WTC11 (cell line): ENCODE data around the gene GALK2.

ENCODE experiments used
- ATF2 ChIP-seq: sonication (generic); formaldehyde crosslinking; IDR thresholded peaks from 2 replicates; pipeline ENCODE4 v1.8.1; 2022; ENCODE audit warnings: low read depth, missing genetic modification reagents, borderline replicate concordance
- CREB1 ChIP-seq: sonication (generic); formaldehyde crosslinking; IDR thresholded peaks from 2 replicates; pipeline ENCODE4 v1.8.0; 2023; ENCODE audit warnings: mild to moderate bottlenecking, missing genetic modification reagents
- CTCF ChIP-seq: fragments of 200-600 bp; IDR thresholded peaks from 2 replicates; pipeline ENCODE4 v1.8.0; 2022; ENCODE audit warnings: antibody characterized with exemption
- E2F1 ChIP-seq: sonication (generic); formaldehyde crosslinking; IDR thresholded peaks from 2 replicates; pipeline ENCODE4 v1.8.0; 2022; ENCODE audit warnings: mild to moderate bottlenecking, missing genetic modification reagents
- E2F5 ChIP-seq: sonication (generic); formaldehyde crosslinking; IDR thresholded peaks from 2 replicates; pipeline ENCODE4 v1.8.1; 2022; ENCODE audit warnings: mild to moderate bottlenecking, moderate library complexity, missing genetic modification reagents
- ETV6 ChIP-seq: sonication (generic); formaldehyde crosslinking; IDR thresholded peaks from 2 replicates; pipeline ENCODE4 v1.8.1; 2022; ENCODE audit warnings: mild to moderate bottlenecking, missing genetic modification reagents
- FOXP4 ChIP-seq: sonication (generic); formaldehyde crosslinking; IDR thresholded peaks from 2 replicates; pipeline ENCODE4 v1.8.0; 2022; ENCODE audit warnings: mild to moderate bottlenecking, missing genetic modification reagents
- JAZF1 ChIP-seq: fragments of 250-450 bp; sonication (Bioruptor Pico); IDR thresholded peaks from 2 replicates; pipeline ENCODE4 v1.9.0; 2021; ENCODE audit warnings: moderate library complexity, mild to moderate bottlenecking, inconsistent platforms
- MAX ChIP-seq: sonication (generic); formaldehyde crosslinking; IDR thresholded peaks from 2 replicates; pipeline ENCODE4 v1.8.0; 2022; ENCODE audit warnings: mild to moderate bottlenecking, missing genetic modification reagents
- NFATC4 ChIP-seq: fragments of 250-450 bp; sonication (Bioruptor Pico); IDR thresholded peaks from 2 replicates; pipeline ENCODE4 v1.9.0; 2021; ENCODE audit warnings: mild to moderate bottlenecking
- PRDM15 ChIP-seq: sonication (generic); formaldehyde crosslinking; IDR thresholded peaks from 2 replicates; pipeline ENCODE4 v1.8.0; 2022; ENCODE audit warnings: missing genetic modification reagents
- STAT6 ChIP-seq: sonication (generic); formaldehyde crosslinking; conservative IDR thresholded peaks from 2 replicates; pipeline ENCODE4 v1.8.1; 2023; ENCODE audit warnings: mild to moderate bottlenecking, low read depth, missing genetic modification reagents, moderate library complexity
- USF2 ChIP-seq: sonication (generic); formaldehyde crosslinking; IDR thresholded peaks from 2 replicates; pipeline ENCODE4 v1.8.1; 2023; ENCODE audit warnings: mild to moderate bottlenecking, missing genetic modification reagents, moderate library complexity
- ZNF317 ChIP-seq: sonication (generic); formaldehyde crosslinking; IDR thresholded peaks from 2 replicates; pipeline ENCODE4 v1.8.1; 2023; ENCODE audit warnings: low read depth, mild to moderate bottlenecking, moderate library complexity, missing genetic modification reagents, borderline replicate concordance

- TF ChIP-seq ETV6 (CRISPR knock-in tag) (no peak), CTCF (no peak), PRDM15 (CRISPR knock-in tag) (no peak), ZNF317 (CRISPR knock-in tag) (no peak), MAX (CRISPR knock-in tag) (no peak), FOXP4 (CRISPR knock-in tag) (no peak), ATF2 (no peak), NFATC4 (CRISPR knock-in tag) (no peak), E2F5 (CRISPR knock-in tag) (no peak), STAT6 (CRISPR knock-in tag) (no peak), E2F1 (CRISPR knock-in tag) (no peak), USF2 (CRISPR knock-in tag) (no peak), JAZF1 (CRISPR knock-in tag) (no peak), CREB1 (CRISPR knock-in tag) (no peak)
Measured at GRCh38 chr15:49380912-49381311, 210.9 kb downstream of the GALK2 start.
